IPS-18c (cell line): Measurements from ENCODE around the gene KIF15.
A peak's percentile ranks its signal among the peaks of the same experiment; 100 is the strongest.
"Not testable (repeated sequence)": the region's sequence is repeated elsewhere in the genome, so short reads cannot be mapped to it uniquely, and the experiment has no call there.

ENCODE experiments used
- H3K4me3 ChIP-seq: 2 replicates; pipeline ENCODE4 v1.7.0; 2013; ENCODE audit warnings: low read depth, mild to moderate bottlenecking, low read length, moderate library complexity; ENCODE audit not compliant: insufficient read depth
- H3K9me3 ChIP-seq: one replicate; pipeline ENCODE4 v1.6.1; 2013; ENCODE audit warnings: mild to moderate bottlenecking, low read length, moderate library complexity; ENCODE audit not compliant: control insufficient read depth, insufficient read depth

Gene KIF15

GRCh38 chr3:44805960-44806359 lies 44.4 kb downstream of the KIF15 start:
- Histone ChIP-seq H3K9me3 (no peaks in the 10 kb centered on the region), H3K4me3 (no peak overlapping the region)

- Histone ChIP-seq H3K9me3 (no peaks in the 10 kb centered on the region), H3K4me3 (no peak overlapping the region)
Observed at GRCh38 chr3:44814751-44815150, 53.2 kb downstream of the KIF15 start.

GRCh38 chr3:44816334-44816733 lies 54.7 kb downstream of the KIF15 start:
- not testable (repeated sequence) for H3K9me3 ChIP-seq, H3K4me3 ChIP-seq

GRCh38 chr3:44821206-44821605 lies 59.6 kb downstream of the KIF15 start:
- not testable (repeated sequence) for H3K9me3 ChIP-seq, H3K4me3 ChIP-seq

GRCh38 chr3:44825264-44825925 lies 63.8 kb downstream of the KIF15 start:
- Histone ChIP-seq H3K9me3 (peaks cover 3% of the 10 kb centered on the region), H3K4me3 (no peak overlapping the region)

GRCh38 chr3:44827196-44827595 lies 65.6 kb downstream of the KIF15 start:
- peaks cover 3% of the 10 kb centered on the region for H3K9me3 ChIP-seq
- no peak overlapping the region for H3K4me3 ChIP-seq

- no peaks in the 10 kb centered on the region for H3K9me3 ChIP-seq
- H3K4me3 ChIP-seq, result no peak overlapping the region
Observed at GRCh38 chr3:44831232-44831631, 69.6 kb downstream of the KIF15 start.

GRCh38 chr3:44832032-44832431 lies 70.4 kb downstream of the KIF15 start:
- Histone ChIP-seq H3K4me3 (no peak overlapping the region), H3K9me3 (peaks cover 3% of the 10 kb centered on the region)

- no peak overlapping the region for H3K4me3 ChIP-seq
- H3K9me3 ChIP-seq, result peaks cover 3% of the 10 kb centered on the region
Observed at GRCh38 chr3:44832965-44833364, 71.4 kb downstream of the KIF15 start.

GRCh38 chr3:44833394-44833793 lies 71.8 kb downstream of the KIF15 start:
- Histone ChIP-seq H3K9me3 (peaks cover 3% of the 10 kb centered on the region), H3K4me3 (no peak overlapping the region)

GRCh38 chr3:44835684-44836083 lies 74.1 kb downstream of the KIF15 start:
- H3K4me3 ChIP-seq, result no peak overlapping the region
- peaks cover 3% of the 10 kb centered on the region for H3K9me3 ChIP-seq

- no peaks in the 10 kb centered on the region for H3K9me3 ChIP-seq
Observed at GRCh38 chr3:44842376-44842775, 80.8 kb downstream of the KIF15 start.

GRCh38 chr3:44845528-44846520 lies 84.2 kb downstream of the KIF15 start:
- Histone ChIP-seq H3K4me3 (no peak overlapping the region), H3K9me3 (no peaks in the 10 kb centered on the region)

More at GRCh38 chr3:44842376-44842775, 80.8 kb downstream of the KIF15 start:
- H3K4me3 ChIP-seq, result no peak overlapping the region

- Histone ChIP-seq H3K4me3 (no peak overlapping the region), H3K9me3 (no peaks in the 10 kb centered on the region)
Observed at GRCh38 chr3:44848634-44849033, 87.0 kb downstream of the KIF15 start.

GRCh38 chr3:44856663-44857062 lies 95.1 kb downstream of the KIF15 start:
- H3K9me3 ChIP-seq, H3K4me3 ChIP-seq: not testable (repeated sequence)

- H3K9me3 ChIP-seq, result no peaks in the 10 kb centered on the region
- H3K4me3 ChIP-seq, result no peak overlapping the region
Observed at GRCh38 chr3:44860117-44860516, 98.5 kb downstream of the KIF15 start.

- no peaks in the 10 kb centered on the region for H3K9me3 ChIP-seq
- H3K4me3 ChIP-seq, result peak within 1 kb of the TSS; percentile 62
Observed at GRCh38 chr3:44861412-44862225, 100.0 kb downstream of the KIF15 start, which contains the start of gene TMEM42. TMEM42 (plus strand) TSS chr3:44861912; CDS start chr3:44861925, 13 bp downstream.
